HCEC 1CT (cell line): ENCODE data around the gene KRT81.
"Not testable (repeated sequence)": the region's sequence is repeated elsewhere in the genome, so short reads cannot be mapped to it uniquely, and the experiment has no call there.

Experiments used
- DNase-seq: peaks from one replicate; pipeline ENCODE4 v3.0.0-alpha.2; 2017

The KRT81 gene

GRCh38 chr12:52295663-52296062 is 4.3 kb upstream of the KRT81 start:
- DNase-seq, result no peak

DNA sequence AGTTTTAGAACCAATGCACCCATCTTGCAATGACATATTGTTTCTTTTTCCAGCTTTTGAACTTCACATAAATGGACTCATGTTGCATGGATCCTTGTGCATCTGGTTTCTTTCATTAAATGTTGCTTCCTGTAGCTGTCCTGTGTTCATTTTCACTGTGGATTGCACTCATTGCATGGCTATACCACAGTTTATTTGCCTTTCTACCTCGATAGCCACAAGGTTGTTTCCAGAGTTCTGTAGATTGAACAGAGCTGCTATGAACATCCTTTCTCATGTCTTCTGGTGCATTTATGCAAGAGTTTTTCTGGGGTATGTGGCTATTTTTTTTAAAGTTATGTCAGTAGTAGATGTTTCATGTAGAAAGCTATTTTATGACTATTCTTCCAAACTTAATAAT is 3.5 kb upstream of the KRT81 start:
- DNase-seq, result no peak

GRCh38 chr12:52293926-52294325 is 2.6 kb upstream of the KRT81 start:
- DNase-seq, result no peak

DNA sequence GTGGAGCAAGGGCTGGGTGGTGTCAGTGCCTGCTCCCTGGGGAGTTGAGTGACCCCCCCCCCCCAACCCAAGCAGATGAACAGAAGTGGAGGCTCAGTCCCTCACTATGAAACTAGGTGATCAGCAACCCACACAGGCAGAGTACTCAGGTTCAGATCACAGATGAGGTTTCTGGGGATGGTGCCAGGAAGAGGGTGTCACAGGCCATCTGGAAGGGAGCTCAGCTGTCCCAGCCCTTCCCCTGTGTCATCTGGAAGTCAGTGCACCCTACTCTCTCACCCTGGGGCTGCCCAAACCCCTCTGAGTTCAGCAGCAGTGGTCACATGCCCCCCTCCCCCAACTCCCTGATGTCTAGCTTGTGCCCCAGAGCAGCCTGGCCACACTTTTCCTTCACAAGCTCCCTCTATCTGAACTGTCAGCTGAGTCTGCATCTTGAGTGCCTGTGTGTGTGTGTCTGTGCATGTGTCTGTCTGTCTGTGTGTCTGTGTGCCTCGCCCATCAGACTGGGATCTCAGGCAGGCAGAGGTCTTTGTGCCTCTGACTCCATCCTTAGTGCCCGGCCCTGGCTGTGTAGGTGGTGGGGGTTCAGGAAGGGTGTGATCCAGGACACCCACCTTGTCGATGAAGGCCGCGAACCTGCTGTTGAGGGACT is 725 bp downstream of the KRT81 start:
- not testable (repeated sequence) for DNase-seq

DNA sequence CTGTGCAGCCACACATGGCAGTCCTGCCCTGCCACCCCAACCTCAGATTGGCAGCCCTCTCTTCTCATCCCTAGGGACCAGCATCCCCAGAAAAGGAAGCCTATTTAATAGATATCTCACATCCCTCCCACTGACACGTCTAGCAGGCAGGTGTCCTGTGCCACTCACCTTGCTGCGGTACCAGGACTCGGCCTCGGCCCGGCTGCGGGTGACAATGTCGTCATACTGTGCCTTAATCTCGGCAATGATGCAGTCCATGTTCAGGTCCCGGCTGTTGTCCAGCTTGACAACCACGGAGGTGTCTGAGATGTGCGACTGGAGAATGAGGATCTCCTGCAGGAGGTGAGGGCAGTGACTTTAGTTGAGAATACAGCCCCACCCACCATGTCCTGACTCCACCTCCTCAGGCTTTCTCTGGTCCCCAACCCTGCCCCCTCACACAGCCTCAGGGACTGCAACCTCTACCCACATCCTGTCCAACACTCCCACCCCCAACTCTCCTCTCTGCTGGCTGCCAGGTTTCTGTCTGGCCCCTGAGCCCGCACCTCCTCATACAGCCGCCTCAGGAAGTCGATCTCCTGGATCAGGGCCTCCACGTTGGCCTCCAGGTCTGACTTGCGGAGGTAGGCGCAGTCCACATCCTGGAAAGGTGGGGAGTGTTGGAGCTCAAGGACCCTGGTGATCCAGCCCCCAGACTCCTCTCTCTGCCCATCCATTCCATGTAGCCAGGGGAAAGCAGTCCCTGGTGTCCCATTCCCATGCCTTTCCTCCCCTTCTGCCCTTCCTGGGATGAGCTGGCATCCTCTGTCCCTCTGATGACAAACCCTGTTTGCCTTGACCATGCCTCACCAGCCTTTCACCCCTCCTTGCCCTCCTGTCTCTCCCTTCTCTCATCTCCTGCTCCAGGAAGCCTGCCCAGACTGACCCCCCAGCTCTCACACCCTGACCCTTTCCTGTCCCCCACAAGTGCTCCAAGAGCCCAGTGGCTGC is 3.2 kb downstream of the KRT81 start:
- not testable (repeated sequence) for DNase-seq

- not testable (repeated sequence) for DNase-seq
These were observed 4.2 kb downstream of the KRT81 start for GRCh38 chr12:52286857-52287785.

GRCh38 chr12:52285851-52286530 is 5.3 kb downstream of the KRT81 start:
- no peak for DNase-seq

DNA sequence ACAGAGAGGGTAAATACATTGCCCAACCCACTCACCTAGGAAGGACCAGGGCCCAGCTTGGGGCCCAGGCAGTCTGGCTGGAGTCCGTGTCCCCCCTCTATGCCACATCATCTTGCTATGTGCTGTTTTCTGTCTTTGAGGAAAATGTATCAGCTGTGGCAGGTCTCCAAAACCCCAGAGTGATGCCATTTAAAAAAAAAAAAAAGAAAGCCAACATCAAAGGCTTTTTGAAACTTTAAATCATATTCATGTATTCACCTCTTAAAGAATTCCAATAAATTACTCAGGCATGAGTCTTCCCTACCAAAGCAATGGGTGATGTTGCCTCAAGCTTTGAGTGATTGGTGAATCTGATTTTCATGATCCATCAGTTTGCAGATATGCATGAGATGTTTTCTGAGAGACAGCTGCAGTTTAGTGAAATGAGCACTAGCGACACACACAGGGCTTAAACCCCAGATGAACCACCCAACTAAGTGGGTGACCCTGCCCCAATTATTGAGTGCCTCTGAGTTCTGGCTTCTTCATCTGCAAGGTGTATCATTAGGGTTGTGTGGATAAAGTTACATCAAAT is 6.1 kb downstream of the KRT81 start:
- peak; percentile 65 for DNase-seq

DNA sequence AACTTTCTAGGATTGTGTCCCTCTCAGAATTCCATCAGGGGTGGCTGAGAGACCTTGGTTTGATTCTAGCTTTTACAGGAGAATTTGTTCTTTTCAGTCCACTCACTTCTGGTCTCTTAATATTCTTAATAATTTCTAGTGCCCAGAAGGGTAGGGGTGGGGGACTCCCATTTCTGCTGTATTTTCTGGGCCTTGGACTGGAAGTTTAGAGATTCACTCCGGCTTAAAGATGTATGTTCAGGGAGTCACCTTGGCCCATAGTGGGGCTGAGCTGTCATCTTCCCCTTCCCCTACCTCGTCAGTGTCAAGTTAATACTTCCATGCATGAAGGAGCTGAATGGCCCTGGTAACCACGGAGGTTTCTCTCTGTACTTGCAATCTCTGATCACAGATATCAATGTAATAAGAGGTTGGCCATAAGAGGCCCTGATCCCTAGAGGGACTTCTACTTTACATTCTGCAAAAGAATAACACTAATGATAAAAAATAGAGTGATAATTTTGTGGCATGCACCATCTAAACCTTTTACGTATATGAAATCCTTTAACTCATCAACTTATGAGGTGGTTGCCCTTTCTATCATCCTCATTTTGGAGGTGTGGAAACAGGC is 6.7 kb downstream of the KRT81 start:
- no peak for DNase-seq

- peak; percentile 93 for DNase-seq
These were observed 10.4 kb downstream of the KRT81 start for GRCh38 chr12:52280796-52281560.

- peak; percentile 94 for DNase-seq
These were observed 11.0 kb downstream of the KRT81 start for GRCh38 chr12:52280319-52280795.

- DNase-seq, result no peak
These were observed 11.7 kb downstream of the KRT81 start for GRCh38 chr12:52279422-52280318.

DNA sequence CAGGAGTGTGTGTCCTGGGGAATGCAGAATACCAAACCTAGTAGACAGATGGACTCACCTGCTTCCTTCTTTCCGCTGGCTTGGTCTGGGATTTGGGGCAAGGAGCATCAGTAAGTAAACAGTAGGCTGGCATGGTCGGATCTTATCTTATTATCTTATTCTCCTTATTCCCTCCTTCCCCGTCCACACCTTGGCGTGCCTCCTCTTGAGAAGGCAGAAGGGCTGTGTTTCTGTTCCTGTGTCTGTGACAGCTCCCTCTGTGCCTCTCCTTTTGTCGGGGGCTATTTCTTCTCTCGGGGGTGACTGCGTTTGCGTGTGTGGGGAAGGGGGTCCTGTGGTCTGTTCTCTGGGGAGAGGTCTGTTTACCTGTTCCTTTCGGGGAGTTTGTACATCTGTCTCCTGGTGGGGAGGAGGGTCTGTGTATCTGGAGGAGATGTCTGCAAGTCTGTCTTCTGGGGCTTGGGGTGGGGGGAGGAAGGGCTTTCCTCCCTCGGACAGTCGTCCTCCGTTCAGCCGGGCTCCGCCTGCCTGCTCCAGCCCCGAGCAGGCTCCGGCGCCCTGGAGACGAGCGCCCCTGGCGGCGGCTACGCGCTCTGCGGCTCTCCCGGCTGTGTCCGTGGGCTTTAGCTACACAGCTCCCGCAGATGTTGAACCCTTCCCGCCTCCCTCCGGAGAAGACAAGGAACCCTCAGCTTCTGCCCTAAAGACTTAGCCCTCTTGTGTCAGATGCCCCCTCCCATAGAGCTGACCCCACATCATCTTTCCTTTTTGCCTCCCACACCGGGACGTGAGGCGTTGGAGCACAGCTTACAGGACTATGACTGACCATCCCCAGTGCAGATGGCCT is 12.5 kb downstream of the KRT81 start:
- peak; percentile 66 for DNase-seq

- DNase-seq, result no peak
These were observed 13.7 kb downstream of the KRT81 start for GRCh38 chr12:52277486-52278245.

GRCh38 chr12:52275686-52276085 is 15.6 kb downstream of the KRT81 start:
- DNase-seq, result no peak

- no peak for DNase-seq
These were observed 16.7 kb downstream of the KRT81 start, which contains the start of gene KRT86 for GRCh38 chr12:52274521-52275120. KRT86 (plus strand) TSS chr12:52274645; CDS start chr12:52301917, 27,272 bp downstream.

GRCh38 chr12:52271158-52271557 is 20.2 kb downstream of the KRT81 start:
- DNase-seq, result no peak
